H1 (cell line): ENCODE data around the gene TBC1D22A. TPM values are rescaled to one million over a fixed set of nuclear protein-coding genes. Genes with fewer than 3 reads are reported as not detected.

ENCODE experiments used
- BRCA1 ChIP-seq: IDR thresholded peaks from 2 replicates; pipeline ENCODE4 v1.6.1; 2012; ENCODE audit warnings: low read depth, low read length, improper control_type of control experiment
- polyA plus RNA-seq, 7 experiments: library from polyadenylated mRNA; depleted of rRNA in 3 of 7; stranded (reverse) in 5 of 7; unstranded in 2 of 7; fragments of >200 nt in 5 of 7; fragments of 200-250 nt in 2 of 7; gene quantifications; 1 replicate in 5 of 7; 2 replicates in 1 of 7; 4 replicates in 1 of 7; pipeline versions ENCODE4 v1.2.1 to v1.2.3, GENCODE V29; 2011 to 2013; ENCODE audit warnings: missing spikeins in 2 of 7, mixed read lengths in 2 of 7
- total RNA-seq: library from RNA; stranded (reverse); fragmentation: NEBNext Ultra II Directional; extraction: Animal tissue kit (Norgen Biotek cat#: 25700); gene quantifications from 2 replicates; pipeline ENCODE4 v1.2.1, GENCODE V29; 2021

Gene TBC1D22A
- total and polyA plus RNA-seq, 2 of the 8 experiments (the other 6 are each of a cell fraction or from before 2014, with no cell fraction given): 11.9 to 18.4 TPM

DNA sequence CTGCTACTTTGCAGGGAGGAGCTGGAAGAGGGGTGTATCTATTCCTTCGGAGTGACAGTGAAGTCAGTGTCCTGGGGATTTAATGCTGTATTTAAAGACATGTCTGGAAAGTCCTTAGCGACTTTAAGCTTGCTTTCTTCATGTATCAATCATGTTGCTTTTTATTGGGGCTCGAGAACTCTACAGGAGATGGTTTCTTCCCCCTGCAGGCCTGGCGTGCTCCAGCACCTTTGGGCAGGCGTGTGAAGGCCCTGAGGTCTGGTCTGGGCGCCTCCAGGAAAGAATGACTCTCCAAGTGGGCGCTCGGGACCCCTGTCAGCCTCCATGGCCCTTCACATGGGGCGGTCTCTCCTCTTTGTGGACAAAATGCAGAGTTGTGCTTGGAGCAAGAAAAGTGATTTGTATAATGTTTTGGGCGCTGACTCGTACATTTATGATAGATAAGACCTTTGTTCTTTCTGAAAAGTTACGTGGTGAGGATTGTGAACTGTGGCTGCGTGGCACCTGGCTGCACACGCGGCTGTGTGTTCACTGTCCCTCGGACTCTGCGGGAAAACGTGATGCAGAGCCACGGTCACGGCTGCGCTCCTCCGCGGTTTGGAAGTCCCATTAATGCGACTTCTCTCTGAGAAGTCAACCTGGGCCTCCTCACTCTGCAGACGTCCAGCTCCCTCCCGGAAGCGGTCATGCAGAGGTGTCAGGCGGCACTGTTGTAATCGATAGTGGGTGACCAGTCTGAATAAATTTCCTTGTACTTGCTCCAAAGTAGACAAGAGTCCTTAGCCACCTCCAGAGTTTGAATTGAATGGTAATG, 282.5 kb downstream of the TBC1D22A start (continued):
- TF ChIP-seq BRCA1: no peak
